AG09309 (cell line): ENCODE data around the gene SEMA5A.

ENCODE experiments used
- DNase-seq: peaks from one replicate; pipeline ENCODE4 v3.0.0-alpha.2; 2010; ENCODE audit warnings: low read depth
- H3K4me3 ChIP-seq: 2 replicates; pipeline ENCODE4 v1.5.1; 2011; ENCODE audit warnings: mild to moderate bottlenecking, low read depth, low read length, moderate library complexity; ENCODE audit not compliant: control insufficient read depth
- CTCF ChIP-seq: IDR thresholded peaks from 2 replicates; pipeline ENCODE4 v1.5.1; 2011; ENCODE audit warnings: mild to moderate bottlenecking, low read depth, low read length, inconsistent platforms; ENCODE audit not compliant: insufficient read depth, control insufficient read depth; ENCODE audit errors: missing control alignments

Gene SEMA5A

DNA sequence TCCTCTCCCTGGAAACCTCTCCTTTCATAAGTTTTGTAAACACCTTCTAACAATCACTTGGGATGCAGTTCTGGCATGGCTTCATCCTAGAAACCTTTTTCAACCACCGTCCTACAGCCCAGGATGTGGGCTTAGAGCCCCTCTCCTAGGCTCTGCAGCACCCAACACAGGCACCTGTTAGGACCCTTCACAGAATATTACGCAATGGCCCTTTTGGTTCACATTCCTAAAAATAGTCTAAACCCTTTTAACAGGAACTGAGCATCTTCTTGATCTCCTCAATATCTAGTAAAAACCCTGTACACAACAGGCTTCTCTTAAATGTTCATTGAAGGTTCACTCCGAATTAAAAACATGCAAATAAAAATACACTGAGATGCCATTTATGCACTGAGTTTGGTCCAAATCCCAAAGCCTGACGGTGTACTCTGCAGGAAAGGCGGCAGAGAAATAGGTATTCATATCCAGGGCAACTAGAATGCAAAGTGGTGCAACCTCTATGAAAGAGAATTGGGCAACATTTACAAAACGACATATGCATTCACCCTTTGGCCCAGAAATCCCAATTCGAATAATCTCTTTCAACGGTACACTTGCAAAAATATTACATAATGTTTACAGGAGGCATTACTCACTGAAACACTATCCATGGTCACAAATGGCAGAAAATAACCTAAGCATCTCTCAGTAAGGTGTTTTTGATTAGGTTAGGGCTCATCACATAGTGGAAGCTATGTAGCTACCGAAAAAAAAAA, 169.3 kb downstream of the SEMA5A start:
- DNase-seq = no peak
- no peak for TF ChIP-seq CTCF
- no peak overlapping the region for H3K4me3 ChIP-seq

DNA sequence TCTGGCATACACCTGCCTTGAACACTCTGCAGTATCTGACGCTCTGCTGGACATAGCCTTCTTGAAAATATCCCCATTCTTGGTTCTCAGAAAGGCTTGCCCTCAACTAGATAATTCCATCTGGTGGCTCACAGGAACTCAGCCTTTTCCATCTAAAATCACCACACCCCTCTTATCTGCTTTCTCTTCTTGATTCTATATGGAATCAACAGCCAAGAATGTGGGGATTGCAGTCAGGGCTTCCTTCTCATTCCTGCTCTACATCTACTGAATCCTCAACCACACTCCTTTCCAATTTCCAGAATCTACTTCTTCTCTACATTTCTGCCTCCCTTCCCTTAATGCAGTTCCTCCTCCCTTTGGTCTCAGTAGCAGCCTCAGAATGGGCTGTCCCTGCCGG, 170.1 kb downstream of the SEMA5A start:
- no peak overlapping the region for H3K4me3 ChIP-seq
- DNase-seq = no peak
- TF ChIP-seq CTCF = no peak

- TF ChIP-seq CTCF = no peak
- no peak for DNase-seq
- no peak overlapping the region for H3K4me3 ChIP-seq
Observed at GRCh38 chr5:9374025-9374424, 171.8 kb downstream of the SEMA5A start.

GRCh38 chr5:9373571-9373970, 172.3 kb downstream of the SEMA5A start:
- TF ChIP-seq CTCF = no peak
- no peak overlapping the region for H3K4me3 ChIP-seq
- DNase-seq = no peak

DNA sequence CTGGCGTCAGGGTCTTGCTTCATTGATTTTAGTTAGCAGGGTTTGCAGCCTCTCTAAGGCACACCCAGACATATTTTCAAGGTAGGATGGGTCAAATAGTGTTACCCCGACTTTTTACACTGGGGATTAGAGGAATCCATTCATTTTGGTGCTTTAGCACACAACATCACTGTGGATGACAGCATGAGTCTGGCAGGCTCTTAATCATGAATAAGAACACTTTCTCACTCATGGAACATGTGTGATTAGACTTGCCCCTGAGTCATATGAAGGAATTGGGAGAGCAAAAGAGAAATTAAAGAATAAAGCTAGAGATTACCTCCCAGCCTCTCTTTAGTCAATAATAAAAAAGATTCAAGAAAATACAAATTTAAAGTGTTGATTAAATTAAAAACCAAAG, 175.6 kb downstream of the SEMA5A start:
- H3K4me3 ChIP-seq = no peak overlapping the region
- no peak for DNase-seq
- no peak for TF ChIP-seq CTCF

GRCh38 chr5:9365512-9365911, 180.4 kb downstream of the SEMA5A start:
- no peak overlapping the region for H3K4me3 ChIP-seq
- no peak for TF ChIP-seq CTCF
- DNase-seq = no peak
